ENCODE measurements around the gene TMEM236. TPM values are rescaled to one million over a fixed set of nuclear protein-coding genes. Genes with fewer than 3 reads are reported as not detected.
A peak's percentile ranks its signal among the peaks of the same experiment; 100 is the strongest.

Gene TMEM236
- total RNA-seq, 2 donors from 2014 or later: 0.14 to 0.45 TPM

DNA sequence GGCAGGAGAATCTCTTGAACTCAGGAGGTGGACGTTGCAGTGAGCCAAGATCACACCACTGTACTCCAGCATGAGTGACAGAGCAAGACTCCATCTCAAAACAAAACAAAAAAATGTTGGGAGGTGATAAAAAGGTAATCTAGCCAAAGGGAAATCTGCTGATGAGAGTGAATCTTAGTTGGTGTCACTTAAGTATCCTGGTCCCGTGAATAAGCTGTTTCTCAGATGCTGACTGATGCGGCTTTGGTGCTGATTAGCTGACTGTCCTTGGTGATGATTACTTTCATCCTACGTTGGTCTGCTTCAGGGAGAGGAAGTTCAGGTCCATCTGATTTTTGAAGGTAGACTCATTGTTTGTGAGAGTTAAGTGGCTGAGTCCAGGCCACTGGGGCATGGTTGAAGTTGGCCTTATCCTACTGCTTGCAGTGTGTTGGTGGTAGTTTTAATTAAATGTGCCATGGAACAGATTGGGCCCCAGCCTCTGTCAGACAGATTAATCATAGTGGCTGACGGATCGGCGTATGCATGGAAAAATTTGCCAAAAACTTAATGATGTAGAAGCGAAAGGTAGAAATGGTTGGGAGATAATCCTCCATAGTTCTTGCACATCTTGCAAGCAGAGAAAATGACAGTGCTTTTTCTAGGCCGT, 17.4 kb upstream of the TMEM236 start:
- intact Hi-C loops (cut with DNase I): no loop called here
- H3K36me3 ChIP-seq: no peaks in the 10 kb centered on the region
- no peaks in the 10 kb centered on the region for H3K4me1 ChIP-seq (replicated peaks)
- no peaks in the 10 kb centered on the region for H3K9me3 ChIP-seq
- TF ChIP-seq CTCF (IDR thresholded peaks at IDR 0.05) (no peak), POLR2AphosphoS5 (IDR thresholded peaks at IDR 0.05) (no peak), POLR2A (IDR thresholded peaks at IDR 0.05) (no peak)
- no peak for DNase-seq (ENCODE audit: low spot score)
- no peaks in the 10 kb centered on the region for H3K27me3 ChIP-seq (replicated peaks; ENCODE audit: insufficient read depth)
- no peak overlapping the region for H3K4me3 ChIP-seq
- WGBS: 88% methylated on average over 9 of the region's 9 CpGs
- no peak overlapping the region for H3K27ac ChIP-seq

DNA sequence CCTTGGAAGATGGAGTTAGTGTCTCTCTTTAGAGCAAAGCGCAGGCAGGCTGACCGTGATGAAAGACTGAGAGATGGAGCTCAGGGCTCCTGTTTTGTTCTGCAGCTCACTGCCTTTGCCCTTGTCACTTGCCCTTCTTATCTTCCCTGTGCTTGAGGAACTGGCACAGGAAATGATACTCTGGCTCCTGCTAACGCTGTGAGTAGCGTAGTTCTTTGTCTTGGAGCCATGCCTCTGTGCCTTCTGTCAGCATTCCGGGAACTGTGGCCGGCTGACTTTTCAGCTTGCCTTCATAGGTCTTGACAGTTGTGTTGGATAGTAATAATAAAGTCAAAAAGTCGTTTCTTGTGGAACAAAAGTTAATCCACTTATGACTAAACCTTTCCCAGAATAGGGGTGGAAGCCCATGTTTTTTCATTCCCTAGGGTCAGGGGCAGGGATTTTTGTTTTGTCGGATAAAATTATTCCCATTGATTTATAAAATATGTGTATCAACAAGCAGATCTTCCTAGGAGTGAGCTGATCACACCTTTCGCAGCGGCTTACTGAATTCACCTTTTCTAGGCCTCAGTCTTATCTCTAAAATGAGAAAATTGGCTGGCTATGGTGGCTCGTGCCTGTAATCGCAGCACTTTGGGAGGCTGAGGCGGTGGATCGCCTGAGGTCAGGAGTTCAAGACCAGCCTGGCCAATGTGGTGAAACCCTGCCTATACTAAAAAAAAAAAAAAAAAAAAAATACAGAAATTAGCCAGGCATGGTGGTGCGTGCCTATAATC, 16.6 kb upstream of the TMEM236 start:
- Histone ChIP-seq H3K4me1 (replicated peaks) (no peaks in the 10 kb centered on the region), H3K36me3 (no peaks in the 10 kb centered on the region), H3K4me3 (no peak overlapping the region), H3K27me3 (replicated peaks; ENCODE audit: insufficient read depth) (no peaks in the 10 kb centered on the region), H3K9me3 (no peaks in the 10 kb centered on the region), H3K27ac (no peak overlapping the region)
- intact Hi-C loops (cut with DNase I): no loop called here
- WGBS: 72% methylated on average over 15 of the region's 15 CpGs
- DNase-seq (ENCODE audit: low spot score): no peak
- no peak for TF ChIP-seq CTCF (IDR thresholded peaks at IDR 0.05)
- TF ChIP-seq POLR2AphosphoS5 (IDR thresholded peaks at IDR 0.05): no peak
- no peak for TF ChIP-seq POLR2A (IDR thresholded peaks at IDR 0.05)

DNA sequence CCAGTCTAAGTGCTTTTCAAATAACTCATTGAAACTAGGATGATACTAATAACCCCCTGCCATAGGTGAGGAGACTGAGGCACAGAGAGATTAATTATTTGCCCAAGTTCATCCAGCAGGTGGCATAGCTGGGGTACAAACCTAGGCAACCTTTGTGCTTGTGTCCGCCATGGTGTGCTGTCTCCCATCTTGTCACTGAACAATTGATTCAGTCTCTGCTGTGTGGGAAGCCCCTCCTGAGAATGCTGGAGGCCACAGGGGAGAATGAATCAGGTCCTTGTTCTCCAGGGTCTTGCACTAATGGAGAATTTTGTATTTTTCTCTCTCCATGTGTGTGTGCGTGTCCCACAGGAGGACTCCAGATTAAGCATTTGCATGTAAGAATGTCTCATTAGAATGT, 15.8 kb upstream of the TMEM236 start:
- Histone ChIP-seq H3K36me3 (no peaks in the 10 kb centered on the region), H3K27ac (no peak overlapping the region), H3K4me1 (replicated peaks) (no peaks in the 10 kb centered on the region), H3K4me3 (no peak overlapping the region), H3K27me3 (replicated peaks; ENCODE audit: insufficient read depth) (no peaks in the 10 kb centered on the region), H3K9me3 (no peaks in the 10 kb centered on the region)
- intact Hi-C loops (cut with DNase I): no loop called here
- 85% methylated on average over 2 of the region's 2 CpGs for WGBS
- no peak for DNase-seq (ENCODE audit: low spot score)
- TF ChIP-seq POLR2AphosphoS5 (IDR thresholded peaks at IDR 0.05) (no peak), POLR2A (IDR thresholded peaks at IDR 0.05) (no peak), CTCF (IDR thresholded peaks at IDR 0.05) (no peak)

DNA sequence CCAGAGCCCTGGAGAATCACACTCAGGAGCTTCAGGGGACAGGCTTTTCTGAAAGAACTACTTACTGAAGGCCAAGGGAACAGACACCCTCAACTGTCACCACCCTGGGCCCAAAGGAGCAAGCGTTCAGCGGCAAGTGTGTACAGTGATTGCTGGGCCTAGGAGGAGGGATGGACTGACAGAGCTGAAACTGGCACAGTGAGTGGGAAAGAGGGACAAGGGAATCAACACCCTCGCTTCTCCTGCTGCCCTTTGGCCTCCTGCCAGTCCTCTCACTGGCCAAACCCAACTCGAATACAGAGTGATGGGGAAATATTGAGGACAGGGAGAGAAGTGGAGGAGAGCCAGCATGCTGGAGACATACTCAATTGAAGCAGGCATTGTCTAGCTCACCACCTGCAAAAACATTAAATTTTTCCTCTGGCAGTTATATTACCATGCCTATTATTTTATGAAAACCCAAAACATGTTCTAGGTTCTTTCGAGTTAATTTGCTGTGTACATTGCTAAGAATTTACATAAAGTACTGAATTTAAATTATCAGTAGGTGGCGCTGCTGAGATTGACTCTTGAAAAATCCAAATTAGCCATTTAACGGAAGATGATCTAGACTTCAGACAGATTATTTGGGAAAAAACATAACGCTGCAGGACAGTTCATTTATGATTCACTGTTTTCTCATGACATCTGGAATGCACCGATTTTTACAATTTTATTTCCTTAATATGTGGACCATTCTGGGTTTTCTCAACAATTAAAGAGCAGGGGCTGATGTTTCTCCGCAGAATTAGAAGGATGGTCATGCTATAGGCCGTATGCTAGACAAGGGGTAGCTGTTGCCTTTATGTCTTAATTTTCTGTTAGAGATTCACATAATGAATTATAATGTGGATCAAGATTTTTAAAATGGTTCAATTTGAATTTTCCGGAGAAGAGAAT, 14.7 kb upstream of the TMEM236 start:
- no peaks in the 10 kb centered on the region for H3K9me3 ChIP-seq
- 51% methylated on average over 12 of the region's 12 CpGs for WGBS
- TF ChIP-seq POLR2AphosphoS5 (IDR thresholded peaks at IDR 0.05) (no peak), CTCF (IDR thresholded peaks at IDR 0.05) (peak; percentile 15 to 59 (median 46))
- H3K27ac ChIP-seq: no peak overlapping the region
- H3K27me3 ChIP-seq (replicated peaks; ENCODE audit: insufficient read depth): no peaks in the 10 kb centered on the region
- intact Hi-C loops (cut with DNase I): no loop called here
- H3K36me3 ChIP-seq: no peaks in the 10 kb centered on the region
- no peaks in the 10 kb centered on the region for H3K4me1 ChIP-seq (replicated peaks)
- no peak overlapping the region for H3K4me3 ChIP-seq
- DNase-seq (ENCODE audit: low spot score): no peak
